Skeletal muscle tissue (tissue), 4 donors: ENCODE data around the gene GTF2H1. TPM values are rescaled to one million over a fixed set of nuclear protein-coding genes. Genes with fewer than 3 reads are reported as not detected.
"Not testable (repeated sequence)": the region's sequence is repeated elsewhere in the genome, so short reads cannot be mapped to it uniquely, and the experiment has no call there.

Source experiments
- H3K27ac ChIP-seq: one replicate; pipeline ENCODE4 v1.7.0; 2013; ENCODE audit warnings: mild to moderate bottlenecking, low read depth, low read length, inconsistent platforms
- H3K27me3 ChIP-seq, 3 donors: one replicate each; pipeline ENCODE4 v1.7.0; 2013; ENCODE audit warnings: low read length in 3 of 3; ENCODE audit not compliant: control insufficient read depth in 3 of 3, insufficient read depth in 3 of 3
- H3K36me3 ChIP-seq, 3 donors: one replicate each; pipeline ENCODE4 v1.7.0; 2013; ENCODE audit warnings: low read length in 3 of 3; ENCODE audit not compliant: control insufficient read depth in 3 of 3, insufficient read depth in 3 of 3
- H3K4me1 ChIP-seq, 3 donors: one replicate each; pipeline ENCODE4 v1.7.0; 2013; ENCODE audit warnings: low read length in 3 of 3, mild to moderate bottlenecking in 3 of 3; ENCODE audit not compliant: control insufficient read depth in 3 of 3, insufficient read depth in 3 of 3
- H3K4me3 ChIP-seq, 3 donors: one replicate each; pipeline ENCODE4 v1.7.0; 2013; ENCODE audit warnings: low read length in 3 of 3
- H3K9ac ChIP-seq, 3 donors: one replicate each; pipeline ENCODE4 v1.7.0; 2013; ENCODE audit warnings: low read length in 3 of 3, mild to moderate bottlenecking in 3 of 3, moderate library complexity in 2 of 3, low read depth in 1 of 3
- H3K9me3 ChIP-seq, 3 donors: one replicate each; pipeline ENCODE4 v1.7.0; 2013; ENCODE audit warnings: low read length in 3 of 3; ENCODE audit not compliant: control insufficient read depth in 3 of 3
- total RNA-seq: library from RNA; depleted of rRNA; stranded (reverse); fragments of >200 nt; gene quantifications from one replicate; pipeline ENCODE4 v1.2.3, GENCODE V29; 2014
- donor health status: Osteomylitis.

Gene GTF2H1
- total RNA-seq, 1 donor from 2014 or later: 45.9 TPM

DNA sequence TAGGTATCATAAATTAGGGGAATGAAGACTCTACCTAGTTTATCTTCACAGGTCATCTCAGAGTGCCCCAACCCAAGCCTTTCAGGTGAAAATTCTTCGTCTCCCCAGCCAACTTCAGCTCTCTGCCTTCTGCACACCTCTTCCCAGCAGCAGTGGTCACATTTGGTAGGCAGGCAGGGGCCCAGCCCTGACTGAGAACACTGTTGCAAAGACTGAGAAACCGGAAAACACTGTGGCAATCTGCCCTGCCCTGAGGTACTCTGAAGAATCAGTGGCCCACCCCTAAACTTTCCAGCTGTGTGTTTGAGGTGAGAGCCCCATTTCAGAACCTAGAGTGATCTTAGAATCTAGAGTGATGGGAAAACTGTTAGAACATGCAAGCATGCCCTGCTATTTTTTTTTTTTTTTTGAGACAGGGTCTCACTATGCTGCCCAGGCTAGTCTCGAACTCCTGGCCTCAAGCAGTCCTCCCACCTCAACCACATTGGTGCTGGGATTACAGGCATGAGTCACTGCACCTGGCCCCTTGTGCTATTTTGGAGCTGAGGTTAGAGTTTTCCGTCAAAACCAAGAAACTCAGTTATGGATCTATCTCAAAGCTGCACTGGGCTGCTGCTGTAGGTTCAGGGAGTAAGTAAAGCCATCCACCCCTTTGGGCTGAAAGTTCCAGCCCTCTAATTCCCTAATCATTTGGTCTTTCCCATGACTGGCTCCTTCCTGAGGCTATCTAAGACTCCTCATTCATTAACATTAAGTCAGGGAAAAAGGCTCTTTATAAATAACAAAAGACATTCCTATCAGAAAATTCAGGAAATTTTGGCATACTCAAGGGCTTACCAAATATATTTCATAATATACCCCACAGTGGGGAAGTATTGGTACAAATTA is 70.3 kb downstream of the GTF2H1 start:
- no peaks in the 10 kb centered on the region for H3K9me3 ChIP-seq
- peaks cover 10 to 14% (median 12%) of the 10 kb centered on the region in 3 donors for H3K36me3 ChIP-seq
- peak overlapping the region; percentile 99 for H3K27ac ChIP-seq
- H3K27me3 ChIP-seq: no peaks in the 10 kb centered on the region
- peaks cover 20 to 32% (median 21%) of the 10 kb centered on the region in 3 donors for H3K4me1 ChIP-seq
- no peak overlapping the region for H3K9ac ChIP-seq
- no peak overlapping the region for H3K4me3 ChIP-seq

DNA sequence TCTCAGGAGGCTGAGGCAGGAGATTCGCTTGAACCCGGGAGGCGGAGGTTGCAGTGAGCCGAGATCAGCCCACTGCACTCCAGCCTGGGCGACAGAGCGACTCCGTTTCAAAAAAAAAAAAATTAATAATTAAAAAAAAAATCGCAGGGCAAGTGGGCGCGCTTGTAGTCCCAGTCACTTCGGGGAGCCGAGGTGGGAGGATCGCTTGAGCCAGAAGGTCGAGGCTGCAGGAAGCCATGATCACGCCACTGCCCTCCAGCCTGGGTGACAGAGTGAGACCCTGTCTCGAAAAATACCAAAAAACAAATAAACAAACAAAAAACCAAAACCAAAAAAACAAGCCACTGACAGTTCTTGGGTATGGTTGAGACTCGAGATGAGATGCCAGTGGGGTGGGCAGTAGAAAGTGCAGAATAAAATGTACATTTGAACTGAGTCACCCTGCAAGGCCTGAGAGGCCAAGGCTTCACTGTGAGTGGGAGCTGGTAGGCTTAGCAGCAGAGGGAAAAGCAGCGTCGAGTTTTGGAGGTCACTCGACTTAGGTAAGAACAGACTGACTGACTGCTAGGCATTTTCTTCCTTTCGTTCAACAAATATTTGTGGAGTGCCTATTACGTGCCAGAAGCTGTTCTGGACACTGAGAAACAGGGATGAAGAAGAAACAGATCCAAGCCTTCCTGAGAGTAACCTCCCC is 71.4 kb downstream of the GTF2H1 start:
- H3K4me1 ChIP-seq: peaks cover 20 to 38% (median 21%) of the 10 kb centered on the region in 3 donors
- H3K4me3 ChIP-seq: peak overlapping the region; percentile 52 to 85 (median 77)
- H3K27ac ChIP-seq: peak overlapping the region; percentile 99
- H3K36me3 ChIP-seq: peaks cover 17 to 25% (median 18%) of the 10 kb centered on the region in 3 donors
- H3K9me3 ChIP-seq: no peaks in the 10 kb centered on the region
- peak overlapping the region; percentile 70 to 99 (median 98) for H3K9ac ChIP-seq
- H3K27me3 ChIP-seq: no peaks in the 10 kb centered on the region

DNA sequence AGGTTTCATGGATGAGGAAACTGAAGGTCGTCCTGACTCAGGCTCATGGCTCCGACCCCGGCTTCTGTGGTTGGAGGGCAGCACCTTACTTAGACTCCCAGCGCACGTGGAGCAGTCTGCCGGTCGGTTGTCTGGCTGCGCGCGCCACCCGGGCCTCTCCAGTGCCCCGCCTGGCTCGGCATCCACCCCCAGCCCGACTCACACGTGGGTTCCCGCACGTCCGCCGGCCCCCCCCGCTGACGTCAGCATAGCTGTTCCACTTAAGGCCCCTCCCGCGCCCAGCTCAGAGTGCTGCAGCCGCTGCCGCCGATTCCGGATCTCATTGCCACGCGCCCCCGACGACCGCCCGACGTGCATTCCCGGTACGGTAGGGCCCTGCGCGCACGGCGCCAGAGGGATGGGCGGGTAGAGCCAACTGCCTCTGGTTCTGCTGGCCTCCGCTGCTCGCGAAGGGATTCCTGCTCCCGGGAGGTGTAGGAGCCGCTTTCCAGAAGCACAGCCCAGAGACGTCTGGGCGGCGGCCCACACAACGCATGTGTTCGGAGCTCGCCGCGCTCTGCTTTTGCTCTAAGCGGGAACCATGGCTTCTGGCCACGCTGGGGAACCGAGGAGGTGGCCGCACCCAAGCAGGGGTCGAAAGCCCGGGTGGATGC is 72.0 kb downstream of the GTF2H1 start, which contains the start of gene LDHA:
Gene LDHA (plus strand): TSS at position 289 of the 653 bp plus-strand sequence. CDS start 2,280 bp downstream, outside the sequence.
- Histone ChIP-seq H3K9ac (peak within 1 kb of the TSS; percentile 98 to 99 (median 99)), H3K27me3 (no peaks in the 10 kb centered on the region), H3K4me3 (peak within 1 kb of the TSS; percentile 85 to 99 (median 98)), H3K36me3 (peaks cover 24 to 31% (median 25%) of the 10 kb centered on the region in 3 donors), H3K4me1 (peaks cover 20 to 38% (median 21%) of the 10 kb centered on the region in 3 donors), H3K9me3 (no peaks in the 10 kb centered on the region), H3K27ac (peak within 1 kb of the TSS; percentile 99)

DNA sequence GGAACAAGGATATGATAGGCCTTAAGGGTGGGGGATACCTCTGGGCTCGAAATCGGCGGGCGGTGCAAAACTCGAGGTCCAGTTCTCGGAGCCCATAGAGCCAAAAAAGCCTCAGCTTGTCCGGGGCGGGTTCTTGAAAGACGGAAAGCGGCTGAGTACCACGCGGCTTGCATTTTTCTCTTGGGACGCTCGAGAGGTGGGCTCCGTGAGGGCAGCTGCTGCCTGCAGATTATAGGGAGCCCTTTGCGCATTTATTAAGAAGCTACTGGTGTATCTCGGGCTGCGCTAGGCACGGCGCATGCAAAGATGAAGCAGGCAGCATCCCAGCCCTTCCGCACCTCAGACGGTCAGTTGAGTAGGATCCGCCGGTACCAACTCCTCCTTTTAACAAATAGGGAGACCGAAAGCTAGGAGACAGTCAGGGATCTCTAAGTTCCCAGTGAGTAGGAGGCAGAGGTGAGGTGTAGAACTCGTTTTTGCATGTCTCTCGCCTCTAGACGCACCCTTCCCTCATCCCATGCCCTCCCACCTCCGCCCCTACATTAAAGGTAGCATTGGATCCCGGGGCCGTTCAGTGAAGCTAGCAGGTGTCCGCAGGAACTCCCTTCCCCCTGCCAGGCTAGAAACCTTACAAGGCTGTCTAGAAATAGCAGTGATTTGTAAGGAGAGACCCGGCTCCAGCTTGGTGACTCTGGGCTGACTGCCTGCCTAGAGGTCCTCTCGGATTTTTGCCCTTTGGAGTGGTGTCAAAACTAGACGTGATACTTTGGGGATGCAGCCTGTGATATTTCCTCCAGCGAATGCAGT is 72.8 kb downstream of the GTF2H1 start:
- Histone ChIP-seq H3K4me3 (peak overlapping the region; percentile 85 to 99 (median 98)), H3K4me1 (peaks cover 20 to 38% (median 21%) of the 10 kb centered on the region in 3 donors), H3K36me3 (peaks cover 31 to 39% (median 32%) of the 10 kb centered on the region in 3 donors)

DNA sequence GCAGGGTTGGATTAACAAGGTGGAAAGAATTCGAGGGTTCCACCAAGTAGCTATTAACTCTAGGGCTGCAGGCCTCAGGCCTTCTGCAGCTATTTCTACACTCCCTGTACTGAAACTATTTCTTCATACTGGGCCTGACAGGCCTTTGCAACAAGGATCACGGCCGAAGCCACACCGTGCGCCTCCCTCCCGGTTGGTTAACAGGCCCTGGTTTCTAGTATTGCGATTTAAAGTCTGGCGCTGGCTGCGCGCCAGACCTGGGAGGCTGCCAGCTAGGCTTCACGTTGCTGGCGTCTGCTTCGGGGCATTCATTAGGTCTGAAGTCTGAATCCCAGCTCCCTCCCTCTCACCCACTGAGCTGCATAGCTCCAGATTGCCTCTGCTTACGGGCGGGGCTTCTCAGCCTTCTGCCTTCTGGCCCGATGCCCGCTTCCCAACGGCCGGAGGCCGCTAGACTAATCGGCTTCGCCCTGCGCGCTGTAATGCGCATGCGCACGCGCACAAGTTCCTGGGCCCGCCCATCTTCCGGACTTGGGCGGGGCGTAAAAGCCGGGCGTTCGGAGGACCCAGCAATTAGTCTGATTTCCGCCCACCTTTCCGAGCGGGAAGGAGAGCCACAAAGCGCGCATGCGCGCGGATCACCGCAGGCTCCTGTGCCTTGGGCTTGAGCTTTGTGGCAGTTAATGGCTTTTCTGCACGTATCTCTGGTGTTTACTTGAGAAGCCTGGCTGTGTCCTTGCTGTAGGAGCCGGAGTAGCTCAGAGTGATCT is 73.6 kb downstream of the GTF2H1 start:
- peak overlapping the region; percentile 98 to 99 (median 99) for H3K9ac ChIP-seq
- H3K9me3 ChIP-seq: no peaks in the 10 kb centered on the region
- peaks cover 20 to 38% (median 21%) of the 10 kb centered on the region in 3 donors for H3K4me1 ChIP-seq

More for the DNA sequence above, 72.8 kb downstream of the GTF2H1 start:
- Histone ChIP-seq H3K27ac (peak overlapping the region; percentile 99), H3K9ac (peak overlapping the region; percentile 98 to 99 (median 99)), H3K9me3 (no peaks in the 10 kb centered on the region), H3K27me3 (no peaks in the 10 kb centered on the region)

DNA sequence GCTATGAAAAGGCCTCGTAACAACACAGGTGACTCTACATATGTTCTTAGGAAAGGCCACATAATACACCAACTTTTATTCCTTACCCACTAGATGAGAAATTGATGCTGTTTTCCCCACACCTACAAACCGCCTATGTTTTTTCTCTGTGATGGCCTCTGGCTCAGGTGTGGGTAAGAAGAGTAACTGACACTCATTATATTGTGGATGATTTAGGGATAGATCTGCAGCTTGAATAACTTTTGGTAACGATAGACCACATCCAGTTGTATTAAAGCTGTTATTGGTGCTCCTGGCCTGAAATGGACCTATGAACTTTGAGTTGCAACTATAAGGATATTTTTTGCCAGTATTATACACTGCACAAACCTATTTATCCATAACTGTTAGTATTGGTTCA is 75.6 kb downstream of the GTF2H1 start:
- Histone ChIP-seq H3K9ac (no peak overlapping the region), H3K27me3 (no peaks in the 10 kb centered on the region), H3K36me3 (peaks cover 46 to 58% (median 53%) of the 10 kb centered on the region in 3 donors), H3K4me3 (no peak overlapping the region), H3K27ac (no peak overlapping the region), H3K9me3 (no peaks in the 10 kb centered on the region), H3K4me1 (peaks cover 20 to 38% (median 21%) of the 10 kb centered on the region in 3 donors)

More for the DNA sequence above, 73.6 kb downstream of the GTF2H1 start:
- H3K4me3 ChIP-seq: peak overlapping the region; percentile 85 to 99 (median 98)
- H3K27me3 ChIP-seq: no peaks in the 10 kb centered on the region
- H3K36me3 ChIP-seq: peaks cover 37 to 46% (median 39%) of the 10 kb centered on the region in 3 donors
- H3K27ac ChIP-seq: peak overlapping the region; percentile 99

DNA sequence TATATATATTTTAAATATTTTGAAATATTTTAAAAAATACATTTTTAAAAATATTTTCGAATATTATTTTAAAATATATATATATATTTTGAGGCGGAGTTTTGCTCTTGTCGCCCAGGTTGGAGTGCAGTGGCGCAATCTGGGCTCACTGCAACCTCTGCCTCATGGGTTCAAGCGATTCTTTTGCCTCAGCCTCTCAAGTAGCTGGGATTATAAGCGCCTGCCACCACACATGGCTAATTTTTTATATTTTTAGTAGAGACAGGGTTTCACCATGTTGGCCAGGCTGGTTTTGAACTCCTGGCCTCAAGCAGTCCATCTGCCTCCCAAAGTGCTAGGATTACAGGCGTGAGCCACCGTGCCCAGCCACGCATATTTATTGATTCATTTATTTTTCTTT is 78.7 kb downstream of the GTF2H1 start:
- H3K9ac ChIP-seq, H3K27ac ChIP-seq, H3K27me3 ChIP-seq, H3K9me3 ChIP-seq, H3K4me3 ChIP-seq: not testable (repeated sequence)
- Histone ChIP-seq H3K4me1 (peaks cover 7 to 19% (median 9%) of the 10 kb centered on the region in 3 donors), H3K36me3 (peaks cover 69 to 86% (median 80%) of the 10 kb centered on the region in 3 donors)

DNA sequence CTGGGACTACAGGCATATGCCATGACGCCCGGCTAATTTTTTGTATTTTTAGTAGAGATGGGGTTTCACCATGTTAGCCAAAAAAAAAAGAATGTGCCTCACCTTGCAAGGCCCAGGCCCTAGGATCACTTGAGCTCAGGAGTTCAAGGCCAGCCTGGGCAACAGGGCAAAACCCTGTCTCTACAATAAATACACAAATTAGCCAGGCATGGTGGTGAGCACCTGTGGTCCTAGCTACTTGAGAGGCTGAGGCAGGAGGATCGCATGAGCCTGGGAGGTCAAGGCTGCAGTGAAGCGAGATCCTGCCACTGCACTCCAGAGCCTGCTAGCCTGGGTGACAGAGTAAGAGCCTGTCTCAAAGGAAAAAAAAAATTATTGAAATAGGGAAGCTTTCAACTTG is 81.7 kb downstream of the GTF2H1 start:
- Histone ChIP-seq H3K4me1 (no peaks in the 10 kb centered on the region), H3K27me3 (no peaks in the 10 kb centered on the region), H3K4me3 (no peak overlapping the region), H3K27ac (no peak overlapping the region), H3K36me3 (peaks cover 57 to 82% (median 81%) of the 10 kb centered on the region in 3 donors), H3K9me3 (no peaks in the 10 kb centered on the region), H3K9ac (no peak overlapping the region)
